DMS79 (cell line): ENCODE measurements around the gene PM20D1.
A peak's percentile ranks its signal among the peaks of the same experiment; 100 is the strongest.
"Not testable (repeated sequence)": the region's sequence is repeated elsewhere in the genome, so short reads cannot be mapped to it uniquely, and the experiment has no call there.

ENCODE experiments used
- DNase-seq: peaks from one replicate; lab custom pipeline; 2025; lab: John Stamatoyannopoulos, UW

The PM20D1 gene, protein sequence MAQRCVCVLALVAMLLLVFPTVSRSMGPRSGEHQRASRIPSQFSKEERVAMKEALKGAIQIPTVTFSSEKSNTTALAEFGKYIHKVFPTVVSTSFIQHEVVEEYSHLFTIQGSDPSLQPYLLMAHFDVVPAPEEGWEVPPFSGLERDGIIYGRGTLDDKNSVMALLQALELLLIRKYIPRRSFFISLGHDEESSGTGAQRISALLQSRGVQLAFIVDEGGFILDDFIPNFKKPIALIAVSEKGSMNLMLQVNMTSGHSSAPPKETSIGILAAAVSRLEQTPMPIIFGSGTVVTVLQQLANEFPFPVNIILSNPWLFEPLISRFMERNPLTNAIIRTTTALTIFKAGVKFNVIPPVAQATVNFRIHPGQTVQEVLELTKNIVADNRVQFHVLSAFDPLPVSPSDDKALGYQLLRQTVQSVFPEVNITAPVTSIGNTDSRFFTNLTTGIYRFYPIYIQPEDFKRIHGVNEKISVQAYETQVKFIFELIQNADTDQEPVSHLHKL

DNA sequence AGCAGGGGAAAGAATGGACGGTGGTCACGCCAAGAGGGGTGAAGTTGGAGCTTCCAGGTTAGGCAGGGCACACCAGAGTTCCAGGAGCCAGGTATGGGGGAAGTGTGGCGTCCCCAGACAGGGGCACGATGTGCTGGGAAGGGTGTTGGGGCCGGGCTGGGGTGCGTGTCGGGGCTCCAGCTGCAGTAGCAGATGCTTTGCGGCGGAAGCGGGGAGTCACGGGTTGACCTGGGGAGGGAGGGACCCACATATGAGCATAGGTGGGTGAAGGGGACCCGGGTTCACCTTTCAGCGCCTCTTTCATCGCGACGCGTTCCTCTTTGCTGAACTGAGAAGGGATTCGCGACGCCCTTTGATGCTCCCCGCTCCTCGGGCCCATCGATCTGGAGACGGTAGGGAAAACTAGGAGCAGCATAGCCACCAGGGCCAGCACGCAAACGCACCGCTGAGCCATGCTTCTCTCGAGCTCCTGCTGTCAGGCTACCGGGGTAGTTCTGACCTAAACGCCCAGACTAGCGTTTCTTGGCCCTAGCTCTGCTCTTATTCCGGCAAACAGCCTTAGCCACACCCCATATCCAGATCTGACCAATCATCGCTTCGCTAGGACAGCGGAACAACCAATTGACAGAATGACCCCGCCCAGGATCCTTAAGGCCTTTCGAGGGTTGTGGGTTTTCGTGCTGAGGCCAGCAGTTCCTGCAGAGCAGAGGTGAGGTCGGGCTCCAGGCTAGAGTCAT is at the start of gene PM20D1:
PM20D1 (minus strand) TSS at position 514 of the 737 bp plus-strand sequence; CDS start at position 454, 60 bp downstream.
- DNase-seq, result no peak

DNA sequence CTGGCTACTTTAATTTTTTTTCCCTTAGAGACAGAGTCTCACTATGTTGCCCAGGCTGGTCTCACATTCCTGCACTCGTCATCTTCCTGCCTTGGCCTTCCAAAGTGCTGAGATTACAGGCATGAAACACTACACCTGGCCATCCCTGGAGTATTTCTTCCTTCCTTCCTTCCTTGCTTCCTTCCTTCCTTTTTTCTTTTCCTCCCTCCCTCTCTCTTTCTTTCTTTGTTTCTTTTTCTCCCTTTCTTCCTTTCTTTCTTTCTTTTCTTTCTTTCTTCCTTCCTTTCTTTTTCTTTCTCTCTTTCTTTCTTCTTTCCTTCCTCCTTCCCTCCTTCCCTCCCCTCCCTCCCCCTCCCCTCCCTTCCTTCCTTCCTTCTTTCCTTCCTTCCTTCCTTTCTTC is 46.4 kb upstream of the PM20D1 start:
- DNase-seq, result no peak

DNA sequence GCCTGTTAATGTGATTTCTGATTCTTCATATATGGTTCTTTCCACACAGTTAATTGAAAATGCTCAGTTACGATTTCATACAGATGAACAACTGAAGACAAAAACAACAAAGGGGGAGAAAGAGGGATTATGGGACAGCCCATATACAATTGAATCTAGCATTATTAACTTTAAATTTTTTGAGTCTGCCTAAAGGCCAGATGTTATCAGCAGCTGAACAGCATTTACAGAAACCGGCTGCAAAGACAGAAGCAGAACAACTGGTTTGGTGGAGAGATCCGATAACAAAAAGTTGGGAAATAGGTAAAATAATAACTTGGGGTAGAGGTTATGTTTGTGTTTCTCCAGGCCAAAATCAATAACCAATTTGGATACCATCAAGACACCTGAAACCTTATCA is 44.2 kb upstream of the PM20D1 start:
- not testable (repeated sequence) for DNase-seq

DNA sequence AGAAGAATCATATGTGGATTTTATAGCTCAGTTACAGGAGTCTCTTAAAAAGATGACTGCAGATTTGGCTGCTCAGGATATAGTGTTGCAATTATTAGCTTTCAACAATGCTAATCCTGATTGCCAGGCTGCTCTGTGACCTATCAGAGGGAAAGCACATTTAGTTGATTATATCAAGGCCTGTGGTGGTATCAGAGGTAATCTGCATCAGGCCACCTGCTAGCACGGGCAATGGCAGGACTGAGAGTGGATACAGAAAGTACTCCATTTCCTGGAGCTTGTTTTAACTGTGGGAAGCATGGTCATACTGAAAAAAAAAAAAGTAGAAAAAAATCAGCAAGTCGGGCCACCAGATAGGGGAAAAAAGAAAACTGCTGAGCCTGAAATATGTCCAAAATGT is 42.2 kb upstream of the PM20D1 start:
- DNase-seq, result not testable (repeated sequence)

DNA sequence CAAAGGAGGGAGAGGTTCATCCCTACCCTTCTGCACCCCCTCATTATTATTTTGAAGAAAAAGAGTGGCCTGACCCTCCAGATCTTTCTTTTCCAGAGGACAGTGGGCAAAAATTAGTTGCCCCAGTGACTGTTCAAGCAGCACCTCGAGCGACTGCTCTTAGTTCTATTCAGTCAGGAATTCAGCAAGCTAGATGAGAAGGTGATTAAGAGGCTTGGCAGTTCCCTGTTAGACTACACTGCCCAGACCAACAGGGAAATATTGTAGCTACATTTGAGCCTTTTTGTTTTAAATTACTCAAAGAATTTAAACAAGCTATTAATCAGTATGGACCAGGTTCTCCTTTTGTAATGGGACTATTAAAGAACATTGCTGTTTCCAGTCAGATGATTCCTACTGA is 41.5 kb upstream of the PM20D1 start:
- DNase-seq, result not testable (repeated sequence)

DNA sequence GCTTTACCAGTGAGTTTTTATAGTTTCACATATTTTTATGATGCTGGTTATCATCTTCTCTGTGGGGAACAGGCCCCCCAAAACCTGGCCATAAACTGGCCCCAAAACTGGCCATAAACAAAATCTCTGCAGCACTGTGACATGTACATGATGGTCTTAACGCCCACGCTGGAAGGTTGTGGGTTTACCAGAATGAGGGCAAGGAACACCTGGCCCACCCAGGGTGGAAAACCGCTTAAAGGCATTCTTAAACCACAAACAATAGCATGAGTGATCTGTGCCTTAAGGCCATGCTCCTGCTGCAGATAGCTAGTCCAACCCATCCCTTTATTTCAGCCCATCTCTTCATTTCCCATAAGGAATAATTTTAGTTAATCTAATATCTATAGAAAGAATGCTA is 40.7 kb upstream of the PM20D1 start:
- DNase-seq, result not testable (repeated sequence)

DNA sequence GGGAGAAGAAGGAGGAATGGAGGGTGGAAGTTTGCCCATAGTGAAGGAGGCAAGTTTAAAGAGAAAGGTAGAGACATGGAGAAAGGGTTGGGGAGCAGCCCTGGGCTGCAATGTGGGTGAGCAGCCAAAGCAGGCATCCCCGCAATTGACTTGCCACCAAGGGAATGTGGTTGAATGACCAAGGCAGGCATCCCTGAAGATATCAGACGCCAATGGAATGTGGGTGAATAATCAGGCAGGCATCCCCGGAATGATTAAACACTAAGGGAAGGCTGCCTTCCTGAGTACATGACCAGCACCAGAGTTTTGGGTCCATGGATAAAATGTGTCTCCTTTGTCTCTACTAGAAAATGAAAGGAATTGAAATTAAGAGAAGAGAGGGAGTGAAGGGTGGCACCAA is 39.8 kb upstream of the PM20D1 start:
- DNase-seq, result not testable (repeated sequence)

DNA sequence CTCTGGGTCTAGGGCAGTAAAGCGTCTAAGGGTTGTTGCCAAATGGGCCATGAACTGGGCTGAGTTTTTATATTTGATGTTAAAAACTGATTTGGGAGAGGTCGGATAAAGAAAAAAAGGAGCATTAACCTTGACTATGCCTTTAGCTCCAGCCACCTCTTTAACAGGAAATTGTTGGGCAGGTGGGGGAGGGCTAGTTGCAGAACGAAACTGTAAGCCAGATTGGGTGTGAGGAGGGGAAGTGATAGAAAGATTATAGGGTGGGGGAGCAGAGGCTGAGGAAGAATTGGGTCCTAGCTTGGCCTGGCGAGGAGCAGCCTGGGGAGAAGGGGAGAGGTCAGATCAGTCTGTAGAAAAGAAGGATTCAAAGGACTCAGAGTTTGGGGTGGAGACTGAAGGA is 39.1 kb upstream of the PM20D1 start:
- not testable (repeated sequence) for DNase-seq

DNA sequence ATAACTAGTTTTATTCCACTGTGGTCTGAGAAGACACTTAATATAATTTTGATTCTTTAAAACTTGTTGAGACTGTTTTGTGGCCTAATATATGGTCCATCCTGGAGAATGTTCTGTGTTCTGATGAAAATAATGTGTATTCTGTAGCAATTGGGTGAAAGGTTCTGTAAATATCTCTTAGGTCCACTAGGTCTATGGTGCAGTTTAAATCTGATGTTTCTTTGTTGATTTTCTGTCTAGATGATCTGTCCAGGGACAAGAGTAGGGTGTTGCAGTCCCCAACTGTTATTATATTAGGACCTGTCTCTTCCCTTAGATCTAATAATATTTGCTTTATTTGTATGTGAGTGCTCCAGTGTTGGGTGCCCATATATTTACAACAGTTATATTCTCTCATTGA is 33.9 kb upstream of the PM20D1 start:
- DNase-seq, result no peak

DNA sequence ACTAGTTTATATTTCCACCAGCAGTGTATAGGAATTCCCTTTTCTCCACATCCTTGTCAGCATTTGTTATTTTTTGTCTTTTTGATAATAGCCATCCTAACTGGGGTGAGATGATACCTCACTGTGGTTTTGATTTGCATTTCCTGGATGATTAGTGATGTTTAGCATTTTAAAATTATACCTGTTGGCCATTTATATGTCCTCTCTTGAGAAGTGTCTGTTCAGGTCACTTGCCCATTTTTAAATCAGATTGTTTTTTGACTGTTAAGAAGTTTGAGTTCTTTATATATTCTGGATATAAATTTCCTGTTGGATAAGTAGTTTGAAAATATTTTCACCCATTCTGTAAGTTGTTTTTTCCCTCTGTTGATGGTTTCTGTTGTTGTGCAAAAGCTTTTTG is 31.0 kb upstream of the PM20D1 start:
- DNase-seq, result no peak

DNA sequence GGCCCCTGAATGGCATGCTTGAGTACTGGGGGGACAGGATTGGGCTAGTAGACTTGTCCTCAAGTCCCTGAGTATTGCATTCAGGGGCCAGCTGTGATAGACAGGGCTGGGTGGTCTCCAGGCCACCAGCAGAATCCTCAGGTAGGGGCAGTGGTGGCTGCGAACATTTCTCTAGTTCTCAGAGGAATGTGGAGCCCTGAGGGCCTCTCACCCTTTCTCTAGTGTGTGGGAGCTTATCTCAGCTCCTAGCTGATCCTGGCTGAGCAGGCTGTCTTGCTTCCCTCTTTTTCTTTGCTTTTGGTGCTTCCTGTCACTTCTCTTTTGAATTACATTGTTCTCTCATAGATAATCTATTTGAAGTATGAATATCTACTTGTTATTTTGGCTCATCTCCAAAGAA is 30.0 kb upstream of the PM20D1 start:
- DNase-seq, result no peak

DNA sequence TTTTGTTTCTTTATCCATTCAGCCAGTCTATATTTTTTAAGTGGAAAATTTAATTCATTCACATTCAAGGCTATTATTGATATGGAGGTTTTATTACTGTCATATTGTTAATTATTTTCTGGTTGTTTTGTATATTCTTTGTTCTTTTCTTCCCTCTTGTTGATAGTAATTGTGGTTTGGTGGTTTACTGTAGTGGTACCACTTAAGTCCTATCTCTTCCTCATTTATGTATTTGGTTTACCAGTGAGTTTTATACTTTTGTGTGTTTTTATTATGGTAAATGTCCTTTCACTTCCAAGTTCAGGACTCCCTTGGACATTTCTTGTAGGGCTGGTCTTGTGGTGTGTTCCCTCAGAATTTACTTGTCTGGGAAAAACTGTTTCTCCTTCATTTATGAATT is 28.1 kb upstream of the PM20D1 start:
- DNase-seq, result no peak

DNA sequence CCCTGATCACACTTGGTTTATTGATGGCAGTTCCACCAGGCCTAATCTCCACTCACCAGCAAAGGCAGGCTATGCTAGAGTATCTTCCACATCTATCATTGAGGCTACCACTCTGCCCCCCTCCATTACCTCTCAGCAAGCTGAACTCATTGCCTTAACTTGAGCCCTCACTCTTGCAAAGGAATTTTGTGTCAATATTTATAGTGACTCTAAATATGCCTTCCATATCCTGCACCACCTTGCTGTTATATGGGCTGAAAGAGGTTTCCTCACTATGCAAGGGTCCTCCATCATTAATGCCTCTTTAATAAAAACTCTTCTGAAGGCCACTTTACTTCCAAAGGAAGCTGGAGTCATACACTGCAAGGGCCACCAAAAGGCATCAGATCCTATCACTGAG is 23.2 kb upstream of the PM20D1 start:
- not testable (repeated sequence) for DNase-seq

DNA sequence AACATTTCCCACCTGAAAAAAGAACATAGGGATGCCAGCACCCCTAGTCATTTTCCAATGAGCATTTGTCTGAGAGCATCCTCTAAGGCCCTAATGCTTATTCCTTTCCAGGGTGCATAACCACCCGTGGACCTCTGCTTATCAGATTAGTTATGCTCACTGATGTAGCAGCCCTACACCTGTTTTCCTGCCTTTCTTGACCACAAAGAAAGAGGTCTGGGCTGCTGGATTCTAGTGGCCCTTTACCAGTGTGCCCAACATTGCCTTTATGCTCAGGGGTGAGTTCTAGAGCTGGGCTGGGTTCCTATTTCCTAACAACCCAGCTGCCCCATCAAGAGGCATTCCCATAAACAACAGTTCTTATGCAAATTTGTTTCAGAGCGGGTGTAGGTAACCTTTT is 20.3 kb upstream of the PM20D1 start:
- DNase-seq, result no peak

DNA sequence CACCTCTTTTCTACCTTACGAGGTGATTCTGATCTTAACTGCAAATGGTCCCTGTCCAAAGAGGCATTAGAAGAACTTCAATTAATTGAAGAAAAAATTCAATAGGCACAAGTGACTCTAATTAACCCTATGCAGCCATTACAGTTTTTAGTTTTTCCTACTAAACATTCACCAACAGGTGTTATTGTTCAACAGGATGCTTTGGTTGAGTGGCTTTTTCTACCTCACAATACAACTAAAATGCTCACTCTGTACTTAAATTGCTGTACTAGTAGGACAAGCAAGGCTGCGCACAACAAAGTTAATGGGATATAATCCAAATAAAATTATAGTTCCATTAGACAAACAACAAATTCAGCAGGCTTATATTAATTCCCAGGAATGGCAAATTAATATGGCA is 11.6 kb upstream of the PM20D1 start:
- no peak for DNase-seq

DNA sequence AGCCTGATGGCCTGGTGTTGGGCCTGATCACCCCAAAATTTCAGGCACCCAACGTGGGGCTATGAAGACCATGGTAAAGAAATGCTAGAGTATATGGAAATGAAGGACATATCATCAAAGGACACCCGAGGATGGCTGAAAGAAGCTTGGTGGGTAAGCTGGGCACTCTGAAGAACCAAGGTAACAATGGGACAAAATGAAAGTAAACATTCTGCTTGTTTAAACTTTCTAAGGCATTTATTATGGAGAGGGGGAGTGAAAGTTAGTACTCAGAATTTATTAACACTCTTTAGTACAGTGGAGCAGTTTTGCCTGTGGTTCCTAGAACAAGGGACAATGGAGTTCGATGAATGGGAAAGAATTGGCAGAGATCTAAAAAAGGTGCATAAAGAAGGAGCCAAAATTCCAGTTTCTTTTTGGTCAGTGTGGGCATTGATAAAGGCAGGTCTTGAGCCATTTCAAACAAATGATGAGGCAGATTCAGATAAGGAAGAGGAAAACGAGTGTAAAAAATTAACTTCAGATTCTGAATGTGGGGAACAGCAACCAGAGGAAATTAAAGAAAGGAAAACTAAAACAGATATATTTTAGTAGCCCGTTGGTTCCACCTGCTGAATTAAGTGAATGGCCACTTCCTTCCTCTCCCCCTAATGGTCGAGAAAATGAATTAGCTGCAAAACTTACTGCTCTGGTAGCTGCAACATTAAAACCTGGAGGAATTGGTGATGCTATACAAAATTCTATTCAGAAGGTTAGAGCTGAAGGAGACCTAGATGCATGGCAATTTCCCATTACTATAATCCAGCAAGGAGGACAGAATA is 8.4 kb upstream of the PM20D1 start:
- no peak for DNase-seq

DNA sequence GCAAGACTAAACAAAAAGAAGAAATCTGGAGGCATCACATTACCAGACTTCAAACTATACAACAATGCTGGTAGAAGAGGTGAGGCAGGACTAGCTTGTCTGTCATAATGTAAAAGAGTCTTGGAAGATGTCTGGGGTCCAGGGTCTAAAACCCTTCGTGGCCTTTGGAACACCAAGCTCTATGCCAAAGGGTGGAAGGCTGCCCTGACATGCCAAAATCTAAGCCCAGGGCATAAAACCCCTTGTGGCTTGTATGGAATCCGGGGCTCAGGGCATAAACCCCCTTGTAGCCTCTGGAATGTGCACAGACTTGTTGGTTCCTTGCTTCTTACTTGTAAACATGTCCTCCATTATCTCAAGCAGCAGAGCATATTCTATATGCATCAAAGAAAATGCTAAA is 7.6 kb upstream of the PM20D1 start:
- not testable (repeated sequence) for DNase-seq

DNA sequence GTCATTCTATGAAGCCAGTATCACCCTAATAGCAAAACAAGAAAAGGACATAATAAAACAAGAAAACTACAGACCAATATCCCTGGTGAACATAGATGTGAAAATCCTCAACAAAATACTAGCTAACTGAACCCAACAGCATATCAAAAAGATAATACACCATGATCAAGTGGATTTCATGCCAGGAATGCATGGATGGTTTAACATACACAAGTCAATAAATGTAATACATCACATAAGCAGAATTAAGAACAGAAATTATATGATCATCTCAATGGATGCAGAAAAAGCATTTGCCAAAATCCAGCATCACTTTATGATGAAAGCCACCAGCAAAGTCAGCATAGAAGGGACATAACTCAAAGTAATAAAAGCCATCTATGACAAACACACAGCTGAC is 6.5 kb upstream of the PM20D1 start:
- no peak for DNase-seq

DNA sequence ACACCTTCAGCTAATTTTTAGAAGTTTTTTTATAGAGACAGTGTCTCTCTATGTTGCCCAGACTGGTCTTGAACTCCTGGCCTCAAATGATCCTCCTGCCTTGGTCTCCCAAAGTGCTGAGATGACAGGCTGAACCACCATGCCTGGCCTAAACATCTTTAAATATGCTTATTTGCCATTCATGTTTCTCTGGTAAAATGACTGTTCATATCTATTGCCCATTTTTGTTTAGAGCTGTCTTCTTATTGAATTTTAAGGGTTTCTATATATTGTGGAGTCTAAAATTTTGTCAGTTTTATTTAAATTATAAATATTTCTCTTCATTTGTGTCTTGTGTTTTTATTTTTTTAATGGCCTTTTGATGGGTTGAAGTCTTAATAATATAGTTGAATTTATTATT is 3.0 kb upstream of the PM20D1 start:
- no peak for DNase-seq

DNA sequence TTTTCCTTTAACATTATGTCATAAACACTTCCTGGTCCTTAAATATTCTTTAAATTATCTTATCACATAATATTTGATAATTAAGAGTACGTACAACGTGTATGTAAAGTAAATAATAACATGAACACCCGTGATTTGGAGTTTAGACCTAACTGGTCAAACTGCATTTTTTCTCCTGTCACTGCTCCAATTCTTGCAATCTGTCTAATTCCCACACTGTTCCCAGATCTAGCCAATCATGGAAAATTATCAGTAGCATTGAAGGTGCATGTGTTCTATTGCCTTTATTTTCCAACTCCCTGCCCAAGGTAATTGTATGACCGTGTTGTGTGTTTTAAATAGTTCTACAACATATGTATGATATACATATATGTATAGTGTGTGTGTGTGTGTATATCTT is 2.1 kb upstream of the PM20D1 start:
- DNase-seq, result no peak

DNA sequence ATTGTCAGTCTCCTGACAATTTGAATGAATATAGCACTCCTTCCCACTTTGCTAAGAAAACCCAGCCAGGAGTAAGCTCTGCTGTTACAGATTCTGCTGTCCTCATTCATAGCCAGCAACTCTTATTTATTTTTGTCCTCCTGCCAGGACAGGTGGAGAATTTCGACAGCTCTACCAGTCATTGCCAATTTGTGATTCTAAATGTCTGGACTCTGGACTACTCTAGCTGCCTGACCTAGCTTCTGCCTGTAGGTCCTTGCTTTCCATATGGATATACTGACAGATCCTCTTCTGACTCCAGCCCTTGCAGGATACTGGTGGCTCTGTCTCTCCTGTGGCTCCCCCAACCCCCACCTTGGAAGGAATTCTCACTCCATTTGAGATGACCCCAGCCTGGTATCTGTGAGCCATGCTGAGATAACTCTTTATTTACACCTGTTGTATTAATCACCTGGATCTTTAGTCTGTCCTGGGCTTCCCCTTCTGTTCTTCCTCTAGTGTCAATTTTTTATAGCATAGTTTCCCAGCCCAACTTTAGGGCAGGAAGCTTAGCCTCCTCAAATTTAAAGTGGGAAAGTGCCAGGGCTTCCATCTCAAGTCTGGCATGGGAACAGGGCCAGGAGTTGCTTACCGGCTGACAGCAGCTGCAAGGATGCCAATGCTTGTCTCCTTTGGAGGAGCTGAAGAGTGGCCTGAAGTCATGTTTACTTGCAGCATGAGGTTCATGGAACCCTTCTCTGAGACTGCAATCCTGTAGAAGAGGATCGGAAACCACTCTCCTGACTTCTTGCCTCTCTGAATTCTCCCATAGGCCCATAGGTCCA is 6.7 kb downstream of the PM20D1 start:
- DNase-seq, result peak; percentile 42

DNA sequence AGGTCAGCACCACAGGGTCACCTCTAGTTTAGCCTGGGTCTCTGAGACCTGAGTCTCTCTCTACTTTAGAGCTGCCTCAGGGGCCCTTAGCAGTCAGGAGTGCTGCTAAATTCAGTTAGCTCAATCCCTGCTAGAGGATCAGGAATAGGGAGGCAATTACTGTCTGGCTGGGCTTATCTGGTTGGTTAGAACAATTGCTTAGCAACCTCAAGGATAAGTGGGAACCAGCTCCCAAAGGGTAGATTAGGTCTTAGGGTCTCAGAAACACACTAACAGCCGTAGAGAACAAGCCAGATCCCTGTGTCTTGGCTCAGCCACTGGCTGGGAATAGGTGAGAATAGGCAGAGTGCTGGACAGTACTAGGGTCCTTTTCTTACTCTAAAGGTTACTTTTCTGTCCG is 7.7 kb downstream of the PM20D1 start:
- no peak for DNase-seq
